ENCODE data around the gene TLE2.

- TF ChIP-seq CTCF (IDR thresholded peaks at IDR 0.05) (no peak), POLR2A (IDR thresholded peaks at IDR 0.05) (no peak)
Observed at GRCh38 chr19:3024509-3024869, 4.6 kb downstream of the TLE2 start.
